GM19438 (cell line): ENCODE data around the gene ACER2.
"Not testable (repeated sequence)": the region's sequence is repeated elsewhere in the genome, so short reads cannot be mapped to it uniquely, and the experiment has no call there.

ENCODE experiments used
- ATAC-seq: cut with Tn5 transposase; IDR thresholded peaks from one replicate; pipeline ENCODE4 v1.9.1; 2021; ENCODE audit warnings: low read depth; ENCODE audit not compliant: unreplicated experiment

Gene ACER2

GRCh38 chr9:19408693-19409400 is at the start of gene ACER2:
Gene ACER2, plus strand, starts transcription at chr9:19409009. Its CDS starts 76 bp downstream, at chr9:19409085.
- peak; percentile 90 for ATAC-seq

- no peak for ATAC-seq
Observed at GRCh38 chr9:19369107-19369506, 39.7 kb upstream of the ACER2 start.

GRCh38 chr9:19371942-19372341 is 36.9 kb upstream of the ACER2 start:
- ATAC-seq = no peak

DNA sequence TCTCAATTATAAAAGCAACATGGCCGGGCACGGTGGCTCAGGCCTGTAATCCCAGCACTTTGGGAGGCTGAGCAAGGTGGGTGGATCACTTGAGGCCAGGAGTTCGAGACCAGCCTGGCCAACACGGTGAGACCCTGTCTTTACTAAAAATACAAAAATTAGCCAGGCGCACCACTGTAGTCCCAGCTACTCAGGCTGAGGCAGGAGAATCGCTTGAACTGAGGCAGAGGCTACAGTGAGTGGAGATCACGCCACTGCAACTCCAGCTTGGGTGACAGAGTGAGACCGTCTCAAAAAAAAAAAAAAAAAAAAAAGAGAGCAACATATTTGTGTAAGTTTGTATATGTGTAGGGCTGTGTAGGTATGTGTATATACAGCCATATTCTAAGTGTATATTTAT is 36.2 kb upstream of the ACER2 start:
- no peak for ATAC-seq

GRCh38 chr9:19373527-19373926 is 35.3 kb upstream of the ACER2 start:
- ATAC-seq = no peak

DNA sequence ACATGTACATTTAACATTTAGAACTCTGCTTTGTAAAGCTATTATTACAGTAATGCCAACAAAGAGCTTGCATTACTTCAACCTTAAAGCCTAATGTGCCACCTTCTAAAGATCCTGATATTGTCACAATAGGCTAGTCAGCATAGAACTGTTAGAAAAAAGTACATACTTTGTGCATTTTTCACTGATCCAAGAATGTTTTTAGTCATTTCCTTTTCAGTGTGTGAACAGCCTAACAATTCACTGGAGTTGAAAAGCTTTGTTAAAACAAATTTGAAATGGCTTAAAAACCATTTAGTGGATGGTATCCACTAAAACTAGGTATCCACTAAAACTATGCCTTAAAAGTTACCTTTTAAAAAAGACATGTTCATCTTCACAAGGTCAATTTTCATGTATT is 33.3 kb upstream of the ACER2 start:
- no peak for ATAC-seq

DNA sequence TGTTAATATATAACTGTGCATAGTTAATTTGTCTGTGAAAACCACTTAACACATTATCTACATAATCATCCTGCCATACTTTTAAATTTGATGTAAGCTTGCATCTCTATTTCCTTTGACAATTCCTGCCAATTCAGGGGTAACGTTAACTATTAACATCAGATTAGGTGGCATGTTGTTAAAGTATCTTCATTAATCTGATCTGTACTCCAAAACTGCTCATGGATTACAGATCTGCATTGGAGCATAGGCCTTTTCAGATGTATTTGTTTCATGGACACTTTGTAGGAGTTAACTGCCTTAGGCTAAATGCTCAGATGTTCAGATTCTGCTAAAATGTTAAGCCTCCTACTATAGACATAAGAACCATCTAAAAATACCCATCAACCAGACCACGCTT is 31.9 kb upstream of the ACER2 start:
- ATAC-seq = no peak

GRCh38 chr9:19378164-19378563 is 30.6 kb upstream of the ACER2 start:
- no peak for ATAC-seq

GRCh38 chr9:19378647-19379046 is 30.2 kb upstream of the ACER2 start:
- ATAC-seq = no peak

DNA sequence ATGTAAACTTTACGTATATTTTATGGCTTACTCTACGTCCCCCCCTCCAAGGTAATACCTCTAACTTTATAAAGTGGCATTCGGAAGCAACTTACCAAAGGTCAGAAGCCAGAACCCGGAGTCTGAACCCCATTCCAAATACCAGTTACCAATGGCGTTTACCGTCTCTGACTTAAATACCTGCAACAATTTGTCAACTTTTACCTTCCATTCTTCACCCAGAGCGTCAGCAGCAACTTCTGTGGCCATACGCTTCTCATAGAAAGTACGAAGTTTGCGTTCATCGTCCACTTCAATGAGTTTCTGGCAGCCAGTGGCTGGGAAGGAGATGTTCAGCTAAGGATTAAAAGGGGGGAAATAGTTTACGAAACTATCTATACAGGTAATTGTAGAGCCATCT is 29.5 kb upstream of the ACER2 start:
- no peak for ATAC-seq

GRCh38 chr9:19379697-19380046 is 29.1 kb upstream of the ACER2 start:
- ATAC-seq = peak; percentile 39

- ATAC-seq = no peak
Observed at GRCh38 chr9:19380826-19381075, 28.1 kb upstream of the ACER2 start.

DNA sequence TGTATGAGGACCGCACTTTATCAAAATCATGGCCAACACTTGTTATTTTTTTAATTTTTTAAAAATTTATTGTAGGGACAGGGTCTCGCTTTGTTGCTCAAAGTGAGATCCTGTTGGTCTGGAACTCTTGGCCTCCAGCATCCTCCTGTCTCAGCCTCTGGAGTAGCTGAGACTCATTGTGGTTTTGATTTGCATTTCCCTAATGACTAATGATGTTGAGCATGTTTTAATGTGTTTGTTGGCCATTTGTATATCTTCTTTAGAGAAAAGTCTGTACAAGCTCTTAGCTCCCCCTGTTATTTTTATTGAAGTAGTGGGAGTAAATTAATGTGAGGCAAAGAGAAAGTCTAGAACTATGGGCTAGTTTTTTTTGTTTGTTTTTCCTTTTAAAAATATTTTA is 27.2 kb upstream of the ACER2 start:
- no peak for ATAC-seq

DNA sequence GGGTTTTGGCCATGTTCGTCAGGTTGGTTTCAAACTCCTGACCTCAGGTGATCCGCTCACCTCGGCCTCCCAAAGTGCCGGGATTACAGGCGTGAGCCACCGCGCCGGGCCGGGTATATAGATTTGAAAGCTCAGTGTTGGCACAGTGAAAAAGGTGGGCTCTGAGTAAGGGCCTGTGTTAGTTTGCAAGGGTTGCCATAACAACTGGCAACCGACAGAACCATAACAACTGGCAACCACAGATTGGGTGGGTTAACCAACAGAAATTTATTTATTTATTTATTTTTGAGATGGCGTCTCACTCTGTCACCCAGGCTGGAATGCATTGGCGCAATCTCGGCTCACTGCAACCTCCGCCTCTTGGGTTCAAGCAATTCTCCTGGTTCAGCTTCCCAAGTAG is 23.6 kb upstream of the ACER2 start:
- ATAC-seq = not testable (repeated sequence)

GRCh38 chr9:19385786-19386501 is 22.9 kb upstream of the ACER2 start:
- ATAC-seq = no peak

DNA sequence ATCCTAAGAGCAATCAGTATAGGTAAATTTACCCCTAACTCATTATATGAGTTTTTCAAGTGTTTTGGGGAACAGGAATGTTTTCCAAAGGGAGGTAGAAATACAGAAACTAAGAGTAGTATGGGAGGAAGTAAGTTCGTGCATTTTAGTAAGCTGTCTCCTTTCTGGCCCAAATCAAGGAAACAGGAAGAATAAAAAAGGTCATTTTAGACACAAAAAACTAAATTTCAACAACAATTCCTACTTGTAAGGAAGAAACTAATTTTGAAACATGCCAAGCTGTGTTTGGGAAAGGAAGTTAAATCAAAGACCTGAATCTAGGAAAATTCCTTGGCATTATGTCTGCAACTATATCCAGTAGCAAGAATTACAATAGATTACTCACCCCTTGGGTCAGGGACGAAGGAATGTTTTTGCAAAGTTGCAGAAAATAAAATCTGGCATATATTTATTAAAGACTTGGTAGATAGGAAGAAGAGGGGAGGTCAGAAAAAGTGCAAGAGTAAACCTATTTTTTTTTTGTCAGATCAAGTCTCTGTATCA is 22.2 kb upstream of the ACER2 start:
- ATAC-seq = no peak

- ATAC-seq = no peak
Observed at GRCh38 chr9:19387317-19387716, 21.5 kb upstream of the ACER2 start.

- not testable (repeated sequence) for ATAC-seq
Observed at GRCh38 chr9:19389539-19389938, 19.3 kb upstream of the ACER2 start.

GRCh38 chr9:19397845-19398244 is 11.0 kb upstream of the ACER2 start:
- ATAC-seq = no peak

DNA sequence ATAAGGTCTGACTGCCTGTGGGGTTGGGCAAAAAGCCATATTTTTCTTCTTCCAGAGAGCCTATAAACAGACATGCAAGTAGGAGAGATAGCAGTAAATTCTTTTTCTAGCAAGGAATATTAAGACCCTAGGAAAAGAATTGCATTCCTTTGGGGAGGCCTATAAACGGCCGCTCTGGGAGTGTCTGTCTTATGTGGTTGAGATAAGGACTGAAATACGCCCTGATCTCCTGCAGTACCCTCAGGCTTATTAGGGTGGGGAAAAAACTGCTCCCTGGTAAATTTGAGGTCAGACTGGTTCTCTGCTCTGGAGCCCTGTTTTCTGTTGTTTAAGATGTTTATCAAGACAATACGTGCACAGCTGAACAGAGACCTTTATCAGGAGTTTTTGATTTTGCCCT is 5.6 kb upstream of the ACER2 start:
- not testable (repeated sequence) for ATAC-seq

GRCh38 chr9:19404283-19405075 is 4.3 kb upstream of the ACER2 start:
- no peak for ATAC-seq

DNA sequence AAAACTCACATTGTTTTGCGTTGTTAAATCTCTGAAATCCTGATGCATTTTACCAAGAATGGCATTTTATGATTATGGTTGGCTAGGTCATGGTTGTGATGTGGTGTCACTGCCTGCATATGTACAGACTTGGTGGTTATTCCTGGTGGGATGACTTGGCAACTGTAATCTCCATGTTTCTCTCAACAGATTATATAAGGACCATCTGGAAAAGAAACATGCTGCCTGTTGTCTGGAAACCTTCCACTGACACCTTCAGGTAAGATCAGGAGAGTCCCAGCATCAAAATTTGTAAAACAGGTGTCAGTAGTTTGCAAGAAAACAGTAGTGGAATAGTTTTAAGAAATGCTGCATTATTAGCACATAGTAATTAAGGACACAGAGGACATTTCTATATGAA is 3.0 kb upstream of the ACER2 start:
- ATAC-seq = no peak
